HuH-7.5 (cell line): Measurements from ENCODE around the gene C1orf35.

Source experiments
- DNase-seq: peaks from one replicate; pipeline ENCODE4 v3.0.0; 2011; ENCODE audit warnings: low spot score

The C1orf35 gene

GRCh38 chr1:228094432-228095016 lies 8.6 kb downstream of the C1orf35 start:
- DNase-seq = no peak

- DNase-seq = no peak
Observed at GRCh38 chr1:228093050-228093906, 9.8 kb downstream of the C1orf35 start.

- DNase-seq = no peak
Observed at GRCh38 chr1:228092342-228093049, 10.6 kb downstream of the C1orf35 start.

GRCh38 chr1:228091084-228091483 lies 12.0 kb downstream of the C1orf35 start:
- no peak for DNase-seq

- no peak for DNase-seq
Observed at GRCh38 chr1:228090613-228091081, 12.5 kb downstream of the C1orf35 start.

DNA sequence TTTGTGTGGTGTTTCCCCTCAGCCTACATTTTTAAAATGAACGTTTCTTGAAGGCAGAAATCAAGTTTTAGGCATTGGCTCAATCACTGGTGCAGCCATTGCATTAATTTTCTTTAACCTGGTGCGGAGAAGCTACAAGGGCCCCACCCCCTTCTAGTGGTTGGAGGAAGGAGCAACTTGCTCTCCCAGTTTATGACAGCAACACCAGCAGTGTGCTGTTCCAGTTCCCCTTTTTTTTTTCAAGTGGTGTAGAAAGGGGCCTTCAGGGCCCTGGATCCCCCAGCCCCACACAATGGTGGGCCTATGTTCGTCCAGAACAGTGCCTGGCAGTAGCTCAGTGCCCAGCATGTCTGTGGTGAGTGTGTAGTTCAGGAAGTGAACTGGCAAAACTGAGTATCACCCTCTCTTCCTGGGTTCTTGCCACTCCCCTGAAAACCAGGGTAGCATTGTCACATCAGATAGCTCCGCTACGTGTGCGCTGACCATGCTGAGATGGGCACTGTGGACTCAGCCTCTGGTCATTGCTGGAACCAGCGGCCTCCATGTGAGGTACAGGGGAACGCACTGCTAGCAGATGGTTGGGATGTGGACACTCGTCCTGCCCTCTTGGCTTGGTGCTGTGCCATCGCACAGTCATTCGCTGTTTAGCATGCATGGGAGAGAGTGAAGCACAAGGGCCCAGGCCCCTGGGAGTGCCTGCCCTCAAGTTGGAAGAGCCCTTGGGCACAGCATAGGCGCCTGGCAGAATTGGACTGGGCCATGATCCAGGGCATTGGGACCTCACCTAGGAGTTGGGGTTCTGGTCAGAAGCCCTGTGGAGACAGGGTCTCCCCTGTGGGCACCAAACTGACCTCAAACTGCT lies 13.4 kb downstream of the C1orf35 start:
- no peak for DNase-seq

DNA sequence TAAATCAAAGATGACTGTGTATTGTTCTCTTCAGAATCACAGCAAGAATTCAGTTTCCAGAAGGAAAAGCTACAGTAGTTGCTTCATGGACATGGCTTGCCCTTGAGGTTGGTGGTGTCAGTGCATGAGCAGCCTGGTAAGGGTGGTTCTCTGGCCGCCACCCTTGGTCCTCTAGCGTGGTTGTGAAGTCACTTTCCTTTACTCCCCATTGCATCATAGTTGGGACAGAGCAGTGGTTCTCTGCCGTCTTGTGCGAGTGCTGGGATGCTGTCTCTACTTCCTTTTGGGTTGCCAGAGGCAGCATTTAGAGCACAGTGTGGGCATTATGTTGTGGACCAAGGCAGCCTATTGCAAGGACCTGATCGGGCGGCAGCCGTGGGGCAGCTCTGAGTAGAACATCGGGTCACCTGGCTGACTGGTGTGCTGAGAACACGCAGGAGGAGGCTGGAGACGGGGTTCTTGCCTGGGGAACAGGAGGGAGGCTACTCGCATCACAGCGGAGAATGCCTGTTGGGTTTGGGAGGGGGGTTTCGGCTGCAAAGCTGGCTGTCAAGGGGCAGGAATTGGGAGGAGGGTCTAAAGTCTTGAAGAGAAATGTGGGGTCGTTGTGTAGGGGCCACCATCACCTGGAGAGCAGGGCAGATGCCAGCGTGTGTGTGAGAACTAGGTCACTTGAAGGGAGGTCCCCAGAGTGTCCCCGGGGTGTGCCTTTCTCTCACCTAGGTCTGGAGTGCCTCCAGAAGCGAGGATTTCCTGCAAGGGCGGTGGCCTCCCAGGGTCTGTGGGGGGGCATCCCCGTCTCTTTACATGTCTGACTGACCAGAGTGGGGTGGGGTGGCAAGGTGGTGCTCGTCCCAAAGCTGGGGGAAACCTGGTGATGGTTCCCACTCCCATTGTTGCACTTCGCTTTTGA lies 14.3 kb downstream of the C1orf35 start:
- DNase-seq = no peak

DNA sequence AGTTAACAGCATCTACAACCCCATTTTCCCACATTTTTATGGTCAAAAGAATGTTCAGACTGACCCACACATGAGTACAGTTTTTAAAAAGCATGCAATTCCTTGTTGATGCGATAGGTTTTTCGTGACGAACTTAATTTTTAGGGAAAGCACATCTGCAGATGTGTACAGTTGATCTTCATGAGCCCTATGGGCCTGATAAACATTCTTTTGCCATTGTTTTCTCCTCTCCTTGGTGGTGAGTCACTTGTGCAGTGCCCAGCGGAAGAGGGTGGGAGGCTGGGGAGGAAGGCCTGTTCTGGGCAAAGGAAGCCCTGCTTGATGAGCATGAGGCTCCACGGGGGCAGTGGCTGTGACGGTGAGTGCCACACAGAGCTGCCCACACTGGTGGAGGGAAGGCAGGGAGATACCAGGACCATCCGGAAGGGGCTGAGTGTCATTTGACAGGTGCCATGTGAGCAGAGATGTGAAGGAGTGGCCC lies 15.3 kb downstream of the C1orf35 start:
- DNase-seq = no peak

DNA sequence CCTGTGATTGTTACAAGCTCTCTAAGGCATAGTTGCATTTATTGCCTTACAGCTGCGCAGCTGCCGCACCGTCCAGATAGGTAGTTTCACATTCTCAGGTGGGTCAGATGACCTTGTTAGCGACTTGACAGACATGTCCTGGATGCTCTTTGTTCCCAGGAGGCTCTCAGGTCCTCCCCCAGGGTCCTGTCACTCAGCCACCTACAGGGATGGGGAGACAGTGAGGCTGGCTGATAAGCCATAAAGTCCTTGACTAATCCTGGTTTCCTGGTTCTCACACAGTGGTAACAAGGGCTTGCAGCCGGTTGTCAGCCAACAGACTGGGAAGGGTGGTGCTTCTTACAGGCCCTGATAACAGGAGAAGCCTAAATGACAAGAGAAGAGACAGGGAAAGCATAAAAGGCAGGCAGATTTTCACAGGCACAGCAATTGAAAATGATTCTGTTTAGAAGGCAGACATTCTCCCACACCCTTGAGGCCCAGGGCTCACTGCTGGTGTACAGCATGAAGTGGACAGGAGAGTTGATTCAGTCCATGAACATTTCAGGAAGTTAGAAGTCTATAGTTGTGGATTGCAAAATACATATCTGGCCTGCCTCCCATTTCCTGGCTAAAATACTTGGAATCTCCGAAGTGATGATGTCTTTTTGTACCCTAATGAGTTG lies 17.7 kb downstream of the C1orf35 start:
- DNase-seq = no peak

DNA sequence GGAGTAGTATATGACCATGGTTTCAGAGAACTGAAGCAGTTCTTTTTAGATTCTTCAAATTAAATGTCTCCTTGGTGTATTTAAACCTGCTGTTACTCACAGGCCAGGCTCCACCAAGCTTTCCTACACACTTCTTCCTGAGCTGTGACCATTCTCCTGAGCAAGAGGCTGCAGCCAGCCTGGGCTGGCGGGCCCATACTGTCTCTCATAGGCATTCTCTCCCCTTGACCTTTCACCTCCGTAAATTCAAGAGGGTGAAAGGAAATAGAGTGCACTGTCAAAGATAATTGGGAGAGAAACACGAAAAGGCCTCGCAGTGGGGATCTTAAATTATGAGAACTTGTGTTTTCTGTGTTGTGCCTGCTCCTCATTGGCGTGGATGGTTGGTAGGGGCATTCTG lies 18.3 kb downstream of the C1orf35 start:
- no peak for DNase-seq

GRCh38 chr1:228084325-228084724 lies 18.8 kb downstream of the C1orf35 start:
- no peak for DNase-seq

DNA sequence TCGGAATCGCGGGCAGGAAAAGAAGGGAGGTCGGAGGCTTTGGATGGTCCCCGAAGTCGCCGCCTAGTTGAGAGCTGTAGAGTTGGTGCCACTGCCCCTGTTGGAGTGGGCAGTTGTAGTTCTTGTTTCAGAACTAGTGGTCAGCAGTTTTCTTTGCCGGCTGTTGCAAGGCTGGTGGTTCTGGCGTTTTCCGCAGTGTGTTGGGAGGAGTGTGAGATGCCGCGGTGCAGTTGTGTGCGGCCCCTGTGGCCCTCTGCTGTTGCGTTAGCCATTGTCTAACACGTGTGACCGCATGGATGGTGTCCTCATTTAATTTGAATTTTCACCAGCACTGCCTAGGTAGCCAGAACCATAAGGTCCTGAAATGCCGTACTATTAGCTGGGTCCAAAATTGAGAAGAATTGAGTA lies 19.2 kb downstream of the C1orf35 start:
- no peak for DNase-seq

DNA sequence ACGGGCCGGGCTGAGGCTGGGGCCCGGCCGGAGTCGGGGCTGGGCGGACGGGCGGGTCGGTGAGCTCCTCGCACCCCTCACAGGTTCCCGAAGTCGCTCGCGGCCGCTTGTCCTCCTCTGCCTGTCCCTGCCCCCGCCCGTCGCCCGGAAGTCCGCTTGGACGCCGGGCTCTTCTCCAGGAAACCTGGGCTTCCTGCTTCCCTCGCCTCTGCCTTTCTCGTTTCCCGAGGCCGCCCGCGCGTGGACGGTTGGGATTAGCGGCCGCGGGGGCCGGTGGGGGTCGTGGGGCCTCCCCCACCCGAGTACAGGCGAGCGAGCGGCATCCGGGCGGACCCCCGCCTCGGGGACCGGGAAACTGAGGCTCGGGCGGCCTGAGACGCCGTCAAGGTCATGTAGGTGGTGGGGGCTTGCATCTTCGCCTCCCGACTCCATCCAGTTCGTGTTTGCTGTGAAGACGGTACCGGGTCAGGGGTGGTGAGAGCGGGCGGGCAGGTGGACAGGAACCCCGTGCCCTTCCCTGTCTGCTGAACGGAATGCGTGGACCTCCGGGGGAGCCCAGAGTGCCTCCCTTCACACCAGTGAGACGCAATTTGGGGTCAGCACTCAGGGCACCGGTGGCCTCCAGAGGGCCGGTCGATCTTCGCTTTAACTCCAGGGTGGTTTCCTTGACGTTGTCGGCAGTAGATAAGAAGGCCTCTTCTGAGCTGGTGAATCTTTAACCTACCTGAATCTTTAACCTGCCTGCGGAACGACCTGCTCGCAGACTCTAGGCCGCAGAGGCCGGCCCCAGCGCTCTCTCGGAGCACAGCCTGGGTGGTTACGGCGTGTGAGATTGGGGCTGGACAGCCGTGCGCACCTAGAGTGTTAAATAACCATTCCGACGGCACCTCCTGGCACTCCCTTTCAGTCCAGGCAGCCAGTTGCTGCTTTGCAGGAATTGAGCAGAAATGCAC lies 19.9 kb downstream of the C1orf35 start:
- peak; percentile 64 for DNase-seq

DNA sequence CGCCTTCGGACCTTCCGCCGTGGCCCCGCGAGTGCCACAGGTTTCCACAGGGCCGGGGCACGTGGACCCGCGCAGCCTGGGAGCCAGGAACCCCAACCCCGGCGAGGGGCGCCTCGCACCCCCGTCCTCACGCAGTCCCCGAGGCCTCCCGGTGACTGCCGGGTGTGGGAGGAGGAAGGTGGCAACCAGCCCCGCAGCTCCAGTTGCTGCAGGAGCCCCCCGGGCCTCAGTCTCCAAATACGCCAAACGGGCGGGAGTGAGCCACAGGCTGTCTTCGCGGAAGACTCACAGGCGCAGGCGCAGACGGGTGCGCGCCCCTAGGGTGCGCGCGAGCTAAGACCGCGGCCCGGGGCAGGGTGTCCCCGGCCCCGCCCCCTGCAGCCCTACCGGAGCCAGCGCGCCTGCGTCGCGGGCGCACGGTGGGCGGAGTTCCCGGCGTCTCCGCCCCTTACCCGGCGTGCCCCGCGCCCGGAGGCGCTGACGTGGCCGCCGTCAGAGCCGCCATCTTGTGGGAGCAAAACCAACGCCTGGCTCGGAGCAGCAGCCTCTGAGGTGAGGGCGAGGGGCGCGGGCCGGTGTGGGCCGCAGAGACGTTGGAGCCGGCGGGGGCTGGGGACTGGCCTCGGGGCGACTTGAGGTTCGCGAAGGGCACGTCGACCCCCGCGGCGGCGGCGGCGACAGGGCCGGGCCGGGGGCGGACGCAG lies 20.8 kb downstream of the C1orf35 start, which contains the start of gene ARF1:
Gene ARF1 (plus strand): TSS at position 495 of the 704 bp plus-strand sequence. CDS start 14,407 bp downstream, outside the sequence.
- peak; percentile 97 for DNase-seq

DNA sequence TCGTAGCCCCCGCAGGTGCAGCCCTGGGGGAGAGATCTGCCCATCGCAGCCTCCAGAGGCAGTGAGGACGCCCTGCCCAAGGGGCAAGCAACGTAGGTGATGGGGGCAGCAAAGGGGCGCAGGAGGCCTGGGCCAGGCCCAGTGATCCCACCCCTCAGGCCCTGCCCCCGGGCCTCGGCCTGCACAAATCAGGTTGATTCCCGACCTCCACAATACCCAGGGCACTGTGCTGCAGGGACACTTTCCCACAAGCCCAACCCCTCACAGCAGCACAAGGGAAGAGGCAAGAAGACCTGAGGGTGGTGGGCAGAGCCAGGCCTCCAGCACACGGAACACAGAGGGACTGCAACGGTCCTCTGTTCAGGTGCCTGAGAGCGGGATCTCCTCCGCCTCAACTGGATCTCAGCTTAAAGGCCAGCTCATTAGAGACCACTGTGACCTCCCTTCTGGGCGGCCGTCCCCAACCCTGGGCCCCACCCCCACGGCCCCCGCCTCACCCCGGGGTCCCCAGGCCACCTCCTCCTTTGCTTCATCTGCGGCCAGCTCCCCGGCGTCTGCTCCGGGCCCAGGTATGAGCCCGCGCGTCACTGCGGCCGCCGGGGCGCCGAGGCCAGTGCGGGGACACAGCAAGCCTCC lies 21.4 kb downstream of the C1orf35 start:
- DNase-seq = peak; percentile 65

GRCh38 chr1:228081144-228081543 lies 22.0 kb downstream of the C1orf35 start:
- no peak for DNase-seq

- DNase-seq = no peak
Observed at GRCh38 chr1:228079601-228080263, 23.4 kb downstream of the C1orf35 start.
